Uterus (tissue), 4 donors: ENCODE data around the gene JAM3. TPM values are rescaled to one million over a fixed set of nuclear protein-coding genes. Genes with fewer than 3 reads are reported as not detected.

Experiments
- DNase-seq, 2 donors: peaks; one replicate each; pipeline ENCODE4 v3.0.0-alpha.2; 2019 to 2020
- H3K27ac ChIP-seq, 2 donors: fragments of 200-600 bp; sonication (generic); 1 replicate in 1 of 2; 2 replicates in 1 of 2; pipeline ENCODE4 v1.5.1; 2016 to 2018
- H3K27me3 ChIP-seq, 2 donors: fragments of 200-600 bp; sonication (generic); one replicate each; pipeline ENCODE4 v1.5.1; 2018 to 2019; ENCODE audit warnings: control low read depth in 1 of 2
- H3K36me3 ChIP-seq, 2 donors: fragments of 200-600 bp; sonication (generic); one replicate each; pipeline ENCODE4 v1.5.1; 2019; ENCODE audit warnings: control low read depth in 1 of 2
- H3K4me1 ChIP-seq, 2 donors: fragments of 200-600 bp; sonication (generic); one replicate each; pipeline ENCODE4 v1.5.1; 2018 to 2019; ENCODE audit warnings: control low read depth in 1 of 2
- H3K4me3 ChIP-seq, 2 donors: fragments of 200-600 bp; sonication (generic); 1 replicate in 1 of 2; 2 replicates in 1 of 2; pipeline ENCODE4 v1.5.1; 2018 to 2019; ENCODE audit warnings: mild to moderate bottlenecking in 1 of 2
- H3K9me3 ChIP-seq, 2 donors: fragments of 200-600 bp; sonication (generic); one replicate each; pipeline ENCODE4 v1.5.1; 2019; ENCODE audit warnings: control low read depth in 1 of 2
- CTCF ChIP-seq, 4 experiments: fragments of 200-600 bp in 2 of 4; fragments of 450-650 bp in 2 of 4; sonication (generic) in 2 of 4; IDR thresholded peaks; one replicate each; pipeline ENCODE4 v1.5.1; 2016 to 2019; ENCODE audit warnings: antibody characterized with exemption in 4 of 4, mild to moderate bottlenecking in 2 of 4, moderate library complexity in 1 of 4
- POLR2A ChIP-seq, 2 donors: fragments of 450-650 bp; IDR thresholded peaks; one replicate each; pipeline ENCODE4 v1.6.1; 2016; ENCODE audit warnings: antibody characterized with exemption in 2 of 2, mild to moderate bottlenecking in 1 of 2, moderate library complexity in 1 of 2
- intact Hi-C: fragments of 100-400 bp; cut with DNase I; formaldehyde crosslinking; loops from one replicate; pipeline ENCODE4 v1.15.1; 2023; ENCODE audit warnings: low total_unique reads
- total RNA-seq, 4 donors: library from RNA; depleted of rRNA in 3 of 4; stranded (reverse); fragments of >200 nt in 3 of 4; gene quantifications; one replicate each; pipeline versions ENCODE4 v1.1.0 to v1.2.4, GENCODE V29; 2014 to 2023
- donor health status: DM: yes; HTN: yes; CAD: no.

Gene JAM3
- total RNA-seq, 4 donors from 2014 or later: 51.7 to 86.7 (median 68.1) TPM

- no peak for DNase-seq
- H3K27me3 ChIP-seq: no peaks in the 10 kb centered on the region
- TF ChIP-seq POLR2A (IDR thresholded peaks at IDR 0.05): no peak
- no peak for TF ChIP-seq CTCF (IDR thresholded peaks at IDR 0.05)
- H3K9me3 ChIP-seq: no peaks in the 10 kb centered on the region
- intact Hi-C loops: no loop called here
- no peaks in the 10 kb centered on the region for H3K36me3 ChIP-seq
- peak overlapping the region; percentile 77 to 80 for H3K27ac ChIP-seq
- H3K4me3 ChIP-seq: no peak overlapping the region
- H3K4me1 ChIP-seq: peaks cover 0 to 6% of the 10 kb centered on the region in 2 donors
Observed at GRCh38 chr11:134046681-134047449, 22.0 kb upstream of the JAM3 start.

- H3K27me3 ChIP-seq: no peaks in the 10 kb centered on the region
- no peaks in the 10 kb centered on the region for H3K36me3 ChIP-seq
- no peaks in the 10 kb centered on the region for H3K9me3 ChIP-seq
- H3K27ac ChIP-seq: peak overlapping the region; percentile 77 to 80
- TF ChIP-seq POLR2A (IDR thresholded peaks at IDR 0.05) (peak; percentile 13 to 35), CTCF (IDR thresholded peaks at IDR 0.05) (no peak)
- peak; percentile 92 to 95 for DNase-seq
- intact Hi-C loops: no loop called here
- H3K4me1 ChIP-seq: peaks cover 0 to 6% of the 10 kb centered on the region in 2 donors
- H3K4me3 ChIP-seq: peak overlapping the region in 1 of 2 donors; percentile 2
Observed at GRCh38 chr11:134047586-134047999, 21.3 kb upstream of the JAM3 start.

GRCh38 chr11:134048028-134048427 is 20.8 kb upstream of the JAM3 start:
- H3K9me3 ChIP-seq: no peaks in the 10 kb centered on the region
- peaks cover 0 to 6% of the 10 kb centered on the region in 2 donors for H3K4me1 ChIP-seq
- TF ChIP-seq CTCF (IDR thresholded peaks at IDR 0.05) (no peak), POLR2A (IDR thresholded peaks at IDR 0.05) (no peak)
- peak in 1 of 2 donors; percentile 17 for DNase-seq
- H3K27me3 ChIP-seq: no peaks in the 10 kb centered on the region
- H3K27ac ChIP-seq: peak overlapping the region; percentile 77 to 80
- peak overlapping the region in 1 of 2 donors; percentile 2 for H3K4me3 ChIP-seq
- intact Hi-C loops: no loop called here
- H3K36me3 ChIP-seq: no peaks in the 10 kb centered on the region

GRCh38 chr11:134049303-134049702 is 19.6 kb upstream of the JAM3 start:
- Histone ChIP-seq H3K9me3 (no peaks in the 10 kb centered on the region), H3K36me3 (no peaks in the 10 kb centered on the region), H3K27ac (no peak overlapping the region), H3K27me3 (no peaks in the 10 kb centered on the region), H3K4me3 (no peak overlapping the region), H3K4me1 (peaks cover 0 to 6% of the 10 kb centered on the region in 2 donors)
- intact Hi-C loops: no loop called here
- TF ChIP-seq CTCF (IDR thresholded peaks at IDR 0.05) (no peak), POLR2A (IDR thresholded peaks at IDR 0.05) (no peak)
- DNase-seq: peak in 1 of 2 donors; percentile 13
